Occipital lobe (tissue), 2 donors: Measurements from ENCODE around the gene DGKB. TPM values are rescaled to one million over a fixed set of nuclear protein-coding genes. Genes with fewer than 3 reads are reported as not detected.

ENCODE experiments used
- DNase-seq: peaks from one replicate; lab custom pipeline; 2025; lab: John Stamatoyannopoulos, UW
- total RNA-seq: library from RNA; depleted of rRNA; stranded (reverse); fragments of >200 nt; gene quantifications from one replicate; pipeline ENCODE4 v1.2.3, GENCODE V29; 2014

DGKB gene
- total RNA-seq, 1 donor from 2014 or later = 6.6 TPM

- DNase-seq = no peak
These were observed 684.2 kb downstream of the DGKB start for GRCh38 chr7:14218338-14218737.

- DNase-seq = no peak
These were observed 692.6 kb downstream of the DGKB start for GRCh38 chr7:14209896-14210484.

GRCh38 chr7:14207711-14208110 is 694.8 kb downstream of the DGKB start:
- DNase-seq = no peak

GRCh38 chr7:14207138-14207537 is 695.4 kb downstream of the DGKB start:
- DNase-seq = no peak

GRCh38 chr7:14206121-14206520 is 696.4 kb downstream of the DGKB start:
- no peak for DNase-seq

DNA sequence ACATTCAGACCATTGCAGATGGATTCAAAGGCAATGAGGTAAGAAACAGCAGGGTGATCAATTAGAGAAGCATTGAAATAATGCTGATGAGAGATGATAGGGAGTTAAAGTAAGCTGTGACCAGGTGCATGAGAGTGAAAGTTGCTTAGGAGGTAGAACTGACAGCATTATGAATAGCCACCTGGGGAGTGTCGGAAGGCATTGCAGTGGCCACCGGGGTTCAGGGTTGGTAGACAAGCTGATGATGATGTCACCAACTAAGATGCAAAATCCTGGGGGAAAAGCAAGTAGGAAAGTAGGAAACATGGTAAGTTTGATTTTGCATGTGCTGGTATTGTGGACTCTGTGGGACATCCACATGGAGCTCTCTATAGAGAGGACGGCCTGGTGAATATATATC is 701.2 kb downstream of the DGKB start:
- no peak for DNase-seq

- DNase-seq = no peak
These were observed 703.2 kb downstream of the DGKB start for GRCh38 chr7:14199336-14199735.

DNA sequence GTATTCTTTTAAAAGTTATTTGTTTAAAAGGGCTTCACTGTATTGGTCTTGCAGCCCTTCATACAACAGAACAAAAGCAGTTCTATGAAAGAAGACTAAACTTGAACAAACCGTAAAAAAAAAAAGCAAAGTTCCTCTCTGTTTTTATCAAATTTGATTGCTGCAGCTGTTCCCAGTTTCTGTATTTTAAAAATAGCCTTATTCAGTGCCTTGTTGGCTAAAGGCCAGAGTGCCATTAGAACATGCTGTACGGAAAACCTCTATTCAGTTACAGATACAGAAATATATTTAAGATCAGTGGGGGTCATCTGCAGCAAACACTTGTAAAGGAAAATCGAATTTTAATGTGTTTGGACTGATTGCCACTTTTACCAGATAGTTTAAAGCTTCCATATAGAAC is 705.3 kb downstream of the DGKB start:
- no peak for DNase-seq

GRCh38 chr7:14196555-14196954 is 706.0 kb downstream of the DGKB start:
- DNase-seq = no peak

GRCh38 chr7:14195871-14196270 is 706.7 kb downstream of the DGKB start:
- no peak for DNase-seq

DNA sequence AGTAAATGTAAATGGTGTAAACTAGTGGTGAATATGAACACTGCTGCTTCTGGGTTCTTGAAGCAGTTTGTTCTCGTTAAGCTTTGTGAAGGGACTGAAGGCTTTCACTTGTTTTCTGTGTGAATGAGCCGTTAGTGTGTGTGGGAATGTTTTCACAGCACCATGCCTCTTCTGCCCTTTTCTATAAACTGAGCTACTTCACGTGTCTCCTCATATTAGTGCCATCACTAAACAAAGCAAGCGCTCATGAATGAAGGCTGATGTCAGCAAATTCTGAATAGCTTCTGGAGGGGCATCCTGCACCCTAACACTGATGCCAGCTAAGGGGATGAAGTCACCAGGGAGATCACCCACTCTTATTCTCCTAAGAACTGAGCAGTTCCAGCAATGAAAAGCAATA is 707.5 kb downstream of the DGKB start:
- no peak for DNase-seq

GRCh38 chr7:14191686-14192098 is 710.9 kb downstream of the DGKB start:
- DNase-seq = no peak

DNA sequence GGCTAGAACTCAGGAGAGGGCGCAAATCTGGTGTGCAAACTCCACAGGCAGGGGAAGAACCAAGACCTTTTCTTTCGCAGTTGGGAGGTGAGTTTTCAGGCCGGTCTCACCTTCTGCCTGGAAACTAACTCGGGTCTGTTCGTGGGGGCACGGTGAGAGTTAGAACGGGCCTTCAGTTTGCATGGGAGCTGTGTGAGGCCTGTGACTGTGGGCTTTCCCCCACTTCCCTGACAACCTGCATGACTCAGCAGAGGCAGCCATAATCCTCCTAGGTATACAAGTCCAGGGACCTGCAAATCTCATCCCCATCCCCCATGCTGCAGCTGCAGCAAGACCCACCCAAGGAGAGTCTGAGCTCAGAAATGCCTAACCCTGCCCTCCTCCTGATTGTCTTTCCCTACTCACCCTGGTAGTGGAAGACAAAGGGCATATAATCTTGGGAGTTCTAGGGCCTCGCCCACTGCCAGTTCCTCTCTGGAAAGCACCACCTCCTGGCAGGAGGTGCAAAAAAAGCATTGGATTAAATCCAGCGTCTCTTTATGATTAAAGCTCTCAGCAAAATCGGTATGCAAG is 718.2 kb downstream of the DGKB start:
- no peak for DNase-seq

GRCh38 chr7:14179781-14180180 is 722.8 kb downstream of the DGKB start:
- no peak for DNase-seq

DNA sequence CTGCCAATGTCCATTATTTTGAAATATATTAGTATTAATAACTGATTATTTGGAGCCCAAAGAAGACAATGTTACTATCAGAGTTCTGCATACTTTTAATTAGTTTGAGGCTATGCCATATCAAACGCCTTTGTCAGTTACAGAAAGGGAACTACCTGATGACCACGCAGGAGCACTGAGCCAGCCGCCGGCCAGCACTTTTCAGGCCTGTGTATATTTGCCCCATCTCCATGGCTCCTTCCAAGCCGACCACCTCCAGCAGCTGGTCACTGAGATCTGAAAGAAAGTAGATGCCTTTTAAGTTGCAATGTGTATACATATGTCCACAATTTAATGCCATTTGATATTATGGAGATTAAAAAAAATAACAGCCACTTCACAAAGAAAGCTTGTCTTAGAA is 724.7 kb downstream of the DGKB start:
- no peak for DNase-seq

- no peak for DNase-seq
These were observed 731.7 kb downstream of the DGKB start for GRCh38 chr7:14170872-14171271.

DNA sequence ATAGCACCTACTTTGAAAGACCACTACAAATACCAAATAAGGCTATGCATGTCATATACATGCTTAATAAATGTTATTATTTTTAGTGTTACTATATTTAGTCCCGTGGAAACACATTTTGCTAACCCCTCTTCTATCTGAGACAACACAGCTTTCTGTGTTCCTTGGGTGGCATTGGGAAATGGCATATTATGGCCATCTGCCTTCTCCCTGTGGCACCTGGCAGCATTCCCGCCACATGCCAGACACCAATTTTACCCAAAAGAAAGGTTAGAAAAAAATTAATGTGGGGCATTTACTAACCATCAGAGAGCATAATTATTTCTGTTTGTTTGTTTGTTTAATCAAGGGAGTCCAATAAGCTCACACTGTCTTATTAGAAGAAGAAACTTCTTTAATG is 744.4 kb downstream of the DGKB start:
- DNase-seq = no peak

- no peak for DNase-seq
These were observed 746.1 kb downstream of the DGKB start for GRCh38 chr7:14156436-14156835.

GRCh38 chr7:14148974-14149373 is 753.6 kb downstream of the DGKB start:
- no peak for DNase-seq

GRCh38 chr7:14147532-14147931 is 755.0 kb downstream of the DGKB start:
- no peak for DNase-seq

DNA sequence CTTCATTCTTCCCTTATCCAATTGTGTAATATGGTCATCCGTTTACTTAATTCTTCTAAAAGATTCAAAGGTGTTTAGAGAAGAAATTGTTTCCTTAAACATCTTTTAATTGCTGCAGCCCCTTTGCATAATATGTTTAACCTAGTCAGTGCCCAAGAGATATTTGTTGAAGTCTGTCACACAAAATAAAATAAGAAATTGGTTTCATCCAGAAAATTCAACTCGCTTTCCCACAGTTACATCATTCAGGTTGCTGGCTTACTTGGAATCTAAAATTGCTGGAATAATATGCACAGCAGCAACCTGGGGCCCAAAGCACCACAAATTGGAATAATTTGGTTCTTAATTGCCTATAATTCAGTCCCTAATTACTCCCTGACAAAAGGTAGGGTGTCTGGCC is 758.0 kb downstream of the DGKB start:
- no peak for DNase-seq

- DNase-seq = no peak
These were observed 758.4 kb downstream of the DGKB start for GRCh38 chr7:14144109-14144508.

- DNase-seq = no peak
These were observed 764.9 kb downstream of the DGKB start for GRCh38 chr7:14137676-14138075.

GRCh38 chr7:14133752-14134151 is 768.8 kb downstream of the DGKB start:
- DNase-seq = no peak
